Neutrophil (primary cell): ENCODE results near the gene CALN1.
"Not testable (repeated sequence)": the region's sequence is repeated elsewhere in the genome, so short reads cannot be mapped to it uniquely, and the experiment has no call there.

Experiments used
- H3K27ac ChIP-seq: fragments of 200-600 bp; sonication (generic); 2 replicates; pipeline ENCODE4 v1.5.1; 2016; ENCODE audit warnings: mild to moderate bottlenecking, moderate library complexity
- H3K27me3 ChIP-seq: fragments of 200-600 bp; sonication (generic); 2 replicates; pipeline ENCODE4 v1.6.0; 2016; ENCODE audit warnings: mild to moderate bottlenecking
- H3K36me3 ChIP-seq: fragments of 200-600 bp; sonication (generic); 2 replicates; pipeline ENCODE4 v1.5.1; 2017
- H3K4me1 ChIP-seq, 2 experiments: fragments of 200-600 bp in 1 of 2; sonication (generic) in 1 of 2; 1 replicate in 1 of 2; 2 replicates in 1 of 2; pipeline versions ENCODE4 v1.5.1 to v1.6.1; 2013 to 2016; ENCODE audit warnings: low read depth in 1 of 2, low read length in 1 of 2, mild to moderate bottlenecking in 1 of 2, moderate library complexity in 1 of 2; ENCODE audit not compliant: control insufficient read depth in 1 of 2, insufficient read depth in 1 of 2
- H3K4me3 ChIP-seq, 2 experiments: fragments of 200-600 bp in 1 of 2; sonication (generic) in 1 of 2; 1 replicate in 1 of 2; 2 replicates in 1 of 2; pipeline ENCODE4 v1.5.1; 2013 to 2016; ENCODE audit warnings: low read depth in 1 of 2, low read length in 1 of 2, mild to moderate bottlenecking in 1 of 2, moderate library complexity in 1 of 2
- H3K9me3 ChIP-seq: fragments of 200-600 bp; sonication (generic); 2 replicates; pipeline ENCODE4 v1.5.1; 2016
- TF ChIP-seq, protein P1 (sequence below): fragments of 200-600 bp; sonication (generic); IDR thresholded peaks from 2 replicates; pipeline ENCODE4 v1.5.1; 2016; ENCODE audit warnings: antibody characterized with exemption

CALN1 gene

GRCh38 chr7:72213769-72214168, 198.4 kb downstream of the CALN1 start:
- Histone ChIP-seq H3K27ac (no peak overlapping the region), H3K36me3 (no peaks in the 10 kb centered on the region), H3K9me3 (no peaks in the 10 kb centered on the region), H3K27me3 (no peaks in the 10 kb centered on the region), H3K4me1 (no peaks in the 10 kb centered on the region), H3K4me3 (no peak overlapping the region)
- TF ChIP-seq, protein P1, sequence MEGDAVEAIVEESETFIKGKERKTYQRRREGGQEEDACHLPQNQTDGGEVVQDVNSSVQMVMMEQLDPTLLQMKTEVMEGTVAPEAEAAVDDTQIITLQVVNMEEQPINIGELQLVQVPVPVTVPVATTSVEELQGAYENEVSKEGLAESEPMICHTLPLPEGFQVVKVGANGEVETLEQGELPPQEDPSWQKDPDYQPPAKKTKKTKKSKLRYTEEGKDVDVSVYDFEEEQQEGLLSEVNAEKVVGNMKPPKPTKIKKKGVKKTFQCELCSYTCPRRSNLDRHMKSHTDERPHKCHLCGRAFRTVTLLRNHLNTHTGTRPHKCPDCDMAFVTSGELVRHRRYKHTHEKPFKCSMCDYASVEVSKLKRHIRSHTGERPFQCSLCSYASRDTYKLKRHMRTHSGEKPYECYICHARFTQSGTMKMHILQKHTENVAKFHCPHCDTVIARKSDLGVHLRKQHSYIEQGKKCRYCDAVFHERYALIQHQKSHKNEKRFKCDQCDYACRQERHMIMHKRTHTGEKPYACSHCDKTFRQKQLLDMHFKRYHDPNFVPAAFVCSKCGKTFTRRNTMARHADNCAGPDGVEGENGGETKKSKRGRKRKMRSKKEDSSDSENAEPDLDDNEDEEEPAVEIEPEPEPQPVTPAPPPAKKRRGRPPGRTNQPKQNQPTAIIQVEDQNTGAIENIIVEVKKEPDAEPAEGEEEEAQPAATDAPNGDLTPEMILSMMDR, result no peak

GRCh38 chr7:72213081-72213480, 199.1 kb downstream of the CALN1 start:
- TF ChIP-seq, protein P1, result no peak
- Histone ChIP-seq H3K27me3 (no peaks in the 10 kb centered on the region), H3K36me3 (no peaks in the 10 kb centered on the region), H3K4me3 (no peak overlapping the region), H3K4me1 (no peaks in the 10 kb centered on the region), H3K9me3 (no peaks in the 10 kb centered on the region), H3K27ac (no peak overlapping the region)

- H3K9me3 ChIP-seq, result no peaks in the 10 kb centered on the region
- H3K27me3 ChIP-seq, result no peaks in the 10 kb centered on the region
- TF ChIP-seq, protein P1, result no peak
- no peaks in the 10 kb centered on the region for H3K36me3 ChIP-seq
- H3K4me1 ChIP-seq, result no peaks in the 10 kb centered on the region
- no peak overlapping the region for H3K27ac ChIP-seq
- H3K4me3 ChIP-seq, result no peak overlapping the region
Observed at GRCh38 chr7:72211175-72211574, 201.0 kb downstream of the CALN1 start.

GRCh38 chr7:72209006-72209405, 203.1 kb downstream of the CALN1 start:
- not testable (repeated sequence) for H3K9me3 ChIP-seq, H3K36me3 ChIP-seq, H3K27ac ChIP-seq, H3K27me3 ChIP-seq, H3K4me1 ChIP-seq, H3K4me3 ChIP-seq

GRCh38 chr7:72196176-72196575, 216.0 kb downstream of the CALN1 start:
- Histone ChIP-seq H3K27ac (no peak overlapping the region), H3K4me1 (no peaks in the 10 kb centered on the region), H3K4me3 (no peak overlapping the region), H3K9me3 (no peaks in the 10 kb centered on the region), H3K27me3 (no peaks in the 10 kb centered on the region), H3K36me3 (no peaks in the 10 kb centered on the region)
- TF ChIP-seq, protein P1, result no peak

- no peaks in the 10 kb centered on the region for H3K36me3 ChIP-seq
Observed at GRCh38 chr7:72190919-72191318, 221.2 kb downstream of the CALN1 start.

More at GRCh38 chr7:72190919-72191318, 221.2 kb downstream of the CALN1 start:
- Histone ChIP-seq H3K9me3 (no peaks in the 10 kb centered on the region), H3K4me3 (no peak overlapping the region), H3K27ac (no peak overlapping the region), H3K27me3 (no peaks in the 10 kb centered on the region), H3K4me1 (no peaks in the 10 kb centered on the region)
- TF ChIP-seq, protein P1, result no peak
